ES-I3 (cell line): ENCODE results near the gene AP4M1.

ENCODE experiments used
- H3K36me3 ChIP-seq: 2 replicates; pipeline ENCODE4 v1.6.1; 2013; ENCODE audit warnings: mild to moderate bottlenecking, low read length, control low read depth, moderate library complexity; ENCODE audit not compliant: insufficient read depth
- H3K4me1 ChIP-seq: 2 replicates; pipeline ENCODE4 v1.6.1; 2013; ENCODE audit warnings: mild to moderate bottlenecking, control low read depth, low read length; ENCODE audit not compliant: insufficient read depth
- H3K9ac ChIP-seq: 2 replicates; pipeline ENCODE4 v1.6.1; 2013; ENCODE audit warnings: low read depth, mild to moderate bottlenecking, low read length, moderate library complexity
- H3K9me3 ChIP-seq: 2 replicates; pipeline ENCODE4 v1.6.1; 2013; ENCODE audit warnings: mild to moderate bottlenecking, low read length, moderate library complexity; ENCODE audit not compliant: control insufficient read depth, insufficient read depth

The AP4M1 gene

DNA sequence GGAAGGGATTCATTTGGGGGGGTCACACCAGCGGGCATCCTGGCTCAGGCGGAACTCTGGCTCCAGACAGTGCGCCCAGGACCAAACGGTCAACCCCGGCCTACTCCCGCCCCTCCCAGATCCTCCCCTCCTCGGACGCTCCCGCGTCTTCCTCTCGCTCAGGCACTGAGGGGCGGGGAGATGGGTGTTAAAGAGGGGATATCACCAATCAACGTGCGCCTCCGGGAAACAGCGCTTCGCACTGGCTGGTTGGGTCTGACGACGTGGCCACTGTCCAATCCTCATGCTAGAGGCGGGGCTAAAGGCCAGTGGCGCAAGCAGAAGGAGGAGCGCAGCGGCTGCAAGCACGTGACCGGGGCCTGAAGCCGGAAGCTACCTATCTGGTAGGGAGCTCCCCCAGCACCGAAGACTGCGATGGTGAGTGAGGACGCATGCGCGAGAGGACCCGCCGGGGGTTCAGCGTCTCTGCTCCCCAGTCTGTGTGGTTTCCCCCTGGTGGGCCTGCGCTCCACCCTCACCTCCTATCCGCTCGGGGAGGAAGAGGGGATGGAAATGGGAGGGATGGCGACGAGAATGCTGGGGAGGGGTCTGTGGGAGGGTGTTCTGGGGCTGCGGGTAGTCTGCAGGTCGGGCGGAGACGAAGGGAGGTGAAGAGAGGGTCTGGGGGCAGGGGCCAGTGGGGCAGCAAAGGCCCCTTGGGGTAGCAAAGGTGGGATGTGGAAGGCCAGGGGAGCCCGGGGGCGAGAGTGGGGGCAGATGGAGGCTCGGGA is 47.3 kb downstream of the AP4M1 start, which contains the start of gene LAMTOR4:
LAMTOR4 (plus strand) TSS at position 360 of the 770 bp plus-strand sequence; CDS start at position 415, 55 bp downstream.
- H3K36me3 ChIP-seq = peaks cover 9% of the 10 kb centered on the region
- no peaks in the 10 kb centered on the region for H3K4me1 ChIP-seq
- no peaks in the 10 kb centered on the region for H3K9me3 ChIP-seq
- H3K9ac ChIP-seq = peak within 1 kb of the TSS; percentile 84

DNA sequence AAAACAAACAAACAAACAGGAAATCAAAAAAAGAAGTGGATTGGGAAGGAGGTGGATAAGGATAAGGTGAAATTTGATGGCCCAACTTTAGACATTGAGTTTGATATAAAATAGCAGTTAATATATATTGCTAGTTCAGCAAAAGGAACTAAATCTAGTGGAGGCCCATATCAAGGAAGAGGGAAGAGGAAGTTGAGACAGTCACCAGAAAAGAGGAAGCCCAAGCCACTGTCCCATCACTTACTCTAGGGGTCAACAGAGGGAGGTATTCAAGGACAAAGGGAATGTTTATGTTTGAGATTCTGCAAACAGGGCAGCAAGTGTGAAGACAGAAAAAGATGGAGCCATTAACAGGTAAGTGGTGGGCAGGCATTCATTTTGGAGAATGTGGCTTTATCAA is 51.0 kb downstream of the AP4M1 start:
- Histone ChIP-seq H3K36me3 (peaks cover 18% of the 10 kb centered on the region), H3K9me3 (no peaks in the 10 kb centered on the region), H3K4me1 (peaks cover 7% of the 10 kb centered on the region; the same call in 1 of the 2 replicates), H3K9ac (no peak overlapping the region)

DNA sequence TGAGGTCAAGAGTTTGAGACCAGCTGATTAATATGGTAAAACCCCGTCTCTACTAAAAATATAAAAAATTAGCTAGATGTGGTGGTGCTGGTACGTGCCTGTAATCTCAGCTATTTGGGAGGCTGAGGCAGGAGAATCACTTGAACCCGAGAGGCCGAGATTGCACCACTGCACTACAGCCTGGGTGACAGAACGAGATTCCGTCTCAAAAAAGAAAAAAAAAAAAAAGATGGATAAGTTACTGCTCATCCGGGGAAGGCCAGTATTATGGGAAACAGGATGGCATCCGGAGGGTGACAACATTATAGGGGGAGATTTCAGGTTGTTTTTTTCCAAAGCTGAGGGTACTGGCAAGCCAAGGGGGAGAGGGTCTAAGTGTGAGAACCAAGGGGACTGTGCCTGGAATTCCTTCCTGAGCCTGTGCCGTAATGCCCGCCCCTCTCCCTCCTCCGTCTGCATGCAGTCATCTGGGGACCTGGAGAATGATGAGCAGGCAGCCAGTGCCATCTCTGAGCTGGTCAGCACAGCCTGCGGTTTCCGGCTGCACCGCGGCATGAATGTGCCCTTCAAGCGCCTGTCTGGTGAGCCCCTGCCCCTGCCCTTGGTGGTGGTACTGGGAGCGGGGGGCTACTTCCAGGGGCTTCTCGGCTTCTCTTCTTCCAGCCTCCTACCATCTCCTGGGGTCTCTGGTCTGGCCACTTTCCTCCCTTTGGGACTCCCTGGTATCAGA is 51.7 kb downstream of the AP4M1 start:
- Histone ChIP-seq H3K36me3 (peaks cover 18% of the 10 kb centered on the region), H3K9me3 (no peaks in the 10 kb centered on the region), H3K9ac (no peak overlapping the region), H3K4me1 (peaks cover 7% of the 10 kb centered on the region; the same call in 1 of the 2 replicates)

GRCh38 chr7:100153708-100154535 is 52.5 kb downstream of the AP4M1 start:
- Histone ChIP-seq H3K4me1 (peaks cover 7% of the 10 kb centered on the region; the same call in 1 of the 2 replicates), H3K36me3 (peaks cover 18% of the 10 kb centered on the region), H3K9me3 (no peaks in the 10 kb centered on the region), H3K9ac (no peak overlapping the region)

- no peak overlapping the region for H3K9ac ChIP-seq
- peaks cover 7% of the 10 kb centered on the region; the same call in 1 of the 2 replicates for H3K4me1 ChIP-seq
- H3K36me3 ChIP-seq = peaks cover 18% of the 10 kb centered on the region
- H3K9me3 ChIP-seq = no peaks in the 10 kb centered on the region
Observed at GRCh38 chr7:100154651-100155491, 53.4 kb downstream of the AP4M1 start.

DNA sequence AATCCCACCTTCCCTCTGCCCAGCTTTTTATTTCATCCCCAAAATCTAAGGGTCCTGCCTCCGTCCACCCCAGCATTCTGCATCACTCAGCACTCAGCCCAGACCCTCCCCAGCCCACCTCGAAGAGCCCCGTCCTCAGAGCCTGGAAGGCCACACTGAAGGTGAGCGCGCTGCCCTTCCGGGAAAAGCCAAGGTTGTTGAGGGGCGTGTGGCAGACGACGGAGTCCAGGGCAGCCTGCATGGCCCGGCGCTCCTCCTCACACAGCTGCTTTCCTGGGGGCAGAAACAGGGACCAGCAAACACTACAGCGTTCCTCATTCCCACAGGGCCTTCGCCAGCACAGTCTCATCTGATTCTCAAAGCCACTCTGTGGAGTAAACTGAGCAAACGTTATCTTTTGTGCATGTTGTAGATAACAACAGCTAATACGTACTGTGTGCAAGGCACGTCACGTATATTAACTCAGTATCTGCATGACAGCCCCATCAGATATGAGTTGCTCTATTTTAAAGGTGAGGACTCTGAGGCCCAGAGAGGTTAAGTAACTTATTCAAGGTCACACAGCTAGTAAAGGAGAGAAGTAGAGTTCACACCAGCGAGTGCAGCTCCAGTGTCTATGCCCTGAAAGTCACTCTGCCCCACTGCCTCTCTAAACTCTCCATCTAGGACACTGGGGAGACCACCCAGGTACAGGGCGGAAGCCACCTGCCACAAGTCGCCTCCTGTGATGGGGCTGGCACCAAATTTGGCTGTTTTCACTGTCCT is 54.3 kb downstream of the AP4M1 start:
- no peak overlapping the region for H3K9ac ChIP-seq
- no peaks in the 10 kb centered on the region for H3K9me3 ChIP-seq
- peaks cover 18% of the 10 kb centered on the region for H3K36me3 ChIP-seq
- peaks cover 7% of the 10 kb centered on the region; the same call in 1 of the 2 replicates for H3K4me1 ChIP-seq

DNA sequence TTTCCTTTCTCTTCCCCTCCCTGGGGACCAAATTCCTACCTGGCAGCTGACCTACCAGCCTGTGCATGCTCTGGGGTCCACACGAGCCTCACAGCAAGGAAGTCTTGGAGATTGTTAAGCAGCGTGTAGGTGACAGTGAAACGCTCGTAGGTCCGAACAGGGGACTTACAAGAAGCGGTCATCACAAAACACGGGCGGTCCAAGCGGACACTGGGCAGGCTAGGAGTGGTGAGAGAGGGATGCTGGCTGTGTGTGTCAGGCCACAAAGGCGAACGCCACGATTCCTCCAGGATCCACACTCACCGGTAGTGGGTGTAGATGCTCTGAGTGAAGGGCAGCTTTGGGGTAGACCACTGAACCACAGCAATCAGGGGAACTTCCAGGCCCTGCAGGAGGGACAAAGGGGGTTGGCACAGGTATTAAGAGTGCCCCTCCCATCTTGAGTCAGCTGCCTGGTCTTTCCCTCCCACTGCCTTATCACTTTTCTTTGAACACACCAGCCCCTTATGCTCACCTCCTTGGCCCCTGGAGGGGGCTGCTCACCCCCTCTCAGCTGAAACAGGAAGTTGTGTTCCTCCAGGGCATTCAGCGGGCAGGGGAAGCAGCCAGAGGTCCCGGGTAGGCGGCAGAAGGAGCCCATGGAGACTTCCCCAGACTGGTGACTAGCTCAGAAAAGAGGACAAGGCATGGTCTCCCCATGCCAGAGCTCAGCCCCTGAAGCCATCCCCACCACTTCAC is 55.1 kb downstream of the AP4M1 start:
- Histone ChIP-seq H3K9ac (peak overlapping the region; percentile 96; the same call in 1 of the 2 replicates), H3K9me3 (no peaks in the 10 kb centered on the region), H3K36me3 (peaks cover 18% of the 10 kb centered on the region), H3K4me1 (peaks cover 7% of the 10 kb centered on the region; the same call in 1 of the 2 replicates)

GRCh38 chr7:100157069-100157333 is 55.6 kb downstream of the AP4M1 start:
- Histone ChIP-seq H3K9me3 (no peaks in the 10 kb centered on the region), H3K36me3 (peaks cover 17% of the 10 kb centered on the region), H3K4me1 (peaks cover 7% of the 10 kb centered on the region; the same call in 1 of the 2 replicates), H3K9ac (peak overlapping the region; percentile 96)

GRCh38 chr7:100157334-100158228 is 56.1 kb downstream of the AP4M1 start:
- Histone ChIP-seq H3K4me1 (peaks cover 8% of the 10 kb centered on the region; the same call in 1 of the 2 replicates), H3K9me3 (no peaks in the 10 kb centered on the region), H3K9ac (peak overlapping the region; percentile 96), H3K36me3 (peaks cover 13% of the 10 kb centered on the region)
